IMR-90 (cell line): ENCODE results near the gene OPCML. TPM values are rescaled to one million over a fixed set of nuclear protein-coding genes. Genes with fewer than 3 reads are reported as not detected.
A peak's percentile ranks its signal among the peaks of the same experiment; 100 is the strongest.

ENCODE experiments used
- ATAC-seq: fragments of 200-7000 bp; cut with Tn5 transposase; 2 replicates; pipeline ENCODE4 v1.9.1; 2020; ENCODE audit warnings: low read depth, mild to moderate bottlenecking, moderate library complexity
- BruUV-seq: library from RNA; stranded (reverse); fragments of 400-500 nt; replicated peaks from 2 replicates; lab custom pipeline; 2021; lab: Mats Ljungman, UMichigan
- CTCF ChIA-PET: fragments of 300-600 bp; formaldehyde crosslinking; extraction: SDS; loops from one replicate; lab custom pipeline; 2021; ENCODE audit warnings: antibody characterized with exemption; lab: Yijun Ruan, JAX
- POLR2A ChIA-PET: fragments of 300-600 bp; sonication (Branson Sonifier 250); formaldehyde crosslinking; loops from one replicate; lab custom pipeline; 2022; ENCODE audit warnings: antibody characterized with exemption; ENCODE audit not compliant: unreplicated experiment; lab: Charles Lee
- DNase-seq: peaks from one replicate; pipeline ENCODE4 v3.0.0; 2013
- H2AFZ ChIP-seq: replicated peaks from 2 replicates; pipeline ENCODE3; 2013; ENCODE audit warnings: low read length, mild to moderate bottlenecking; ENCODE audit not compliant: poor library complexity
- H2AK5ac ChIP-seq: 2 replicates; pipeline ENCODE4 v1.6.1; 2013; ENCODE audit warnings: low read depth, low read length, inconsistent platforms
- H2AK9ac ChIP-seq: replicated peaks from 2 replicates; pipeline ENCODE3; 2013; ENCODE audit warnings: mild to moderate bottlenecking, low read depth, low read length, moderate library complexity; ENCODE audit not compliant: poor library complexity
- H2BK120ac ChIP-seq: 2 replicates; pipeline ENCODE4 v1.6.1; 2013; ENCODE audit warnings: low read depth, low read length, inconsistent platforms
- H2BK15ac ChIP-seq: 3 replicates; pipeline ENCODE4 v1.6.1; 2013; ENCODE audit warnings: low read depth, low read length, inconsistent platforms
- H2BK20ac ChIP-seq: 2 replicates; pipeline ENCODE4 v1.6.1; 2013; ENCODE audit warnings: low read depth, mild to moderate bottlenecking, inconsistent platforms, low read length, moderate library complexity
- H2BK5ac ChIP-seq: 2 replicates; pipeline ENCODE4 v1.6.1; 2013; ENCODE audit warnings: mild to moderate bottlenecking, low read depth, low read length, inconsistent platforms; ENCODE audit not compliant: poor library complexity, severe bottlenecking
- H3K14ac ChIP-seq: replicated peaks from 2 replicates; pipeline ENCODE4 v1.6.1; 2013; ENCODE audit warnings: low read depth, low read length, inconsistent platforms
- H3K18ac ChIP-seq: 2 replicates; pipeline ENCODE4 v1.6.1; 2013; ENCODE audit warnings: low read depth, low read length, control low read depth
- H3K23ac ChIP-seq: 2 replicates; pipeline ENCODE4 v1.6.1; 2013; ENCODE audit warnings: low read depth, low read length, inconsistent platforms
- H3K27ac ChIP-seq: 2 replicates; pipeline ENCODE4 v1.5.1; 2013; ENCODE audit warnings: mild to moderate bottlenecking, control low read depth, low read length; ENCODE audit not compliant: insufficient read depth
- H3K27me3 ChIP-seq: 2 replicates; pipeline ENCODE4 v1.6.1; 2013; ENCODE audit warnings: low read length; ENCODE audit not compliant: control insufficient read depth, insufficient read depth
- H3K36me3 ChIP-seq: 2 replicates; pipeline ENCODE4 v1.6.1; 2013; ENCODE audit warnings: low read length, mixed read lengths; ENCODE audit not compliant: control insufficient read depth, insufficient read depth
- H3K4ac ChIP-seq: 2 replicates; pipeline ENCODE4 v1.6.1; 2013; ENCODE audit warnings: low read depth, low read length, inconsistent platforms
- H3K4me1 ChIP-seq: 2 replicates; pipeline ENCODE4 v1.6.1; 2013; ENCODE audit warnings: low read length, mixed read lengths; ENCODE audit not compliant: control insufficient read depth, insufficient read depth
- H3K4me2 ChIP-seq: 2 replicates; pipeline ENCODE4 v1.6.1; 2013; ENCODE audit warnings: low read depth, mild to moderate bottlenecking, control low read depth, low read length, moderate library complexity
- H3K4me3 ChIP-seq: 2 replicates; pipeline ENCODE4 v1.5.1; 2013; ENCODE audit warnings: low read depth, mild to moderate bottlenecking, control low read depth, low read length, moderate library complexity; ENCODE audit not compliant: insufficient read depth
- H3K56ac ChIP-seq: 2 replicates; pipeline ENCODE4 v1.6.1; 2013; ENCODE audit warnings: low read length, inconsistent platforms; ENCODE audit not compliant: insufficient read depth; ENCODE audit errors: extremely low read depth
- H3K79me1 ChIP-seq, 2 experiments: 2 replicates each; pipeline ENCODE4 v1.6.1; 2013; ENCODE audit warnings: low read length in 2 of 2, inconsistent platforms in 1 of 2, low read depth in 1 of 2
- H3K9ac ChIP-seq: 2 replicates; pipeline ENCODE4 v1.6.1; 2013; ENCODE audit warnings: low read depth, low read length, control low read depth
- H3K9me1 ChIP-seq: 2 replicates; pipeline ENCODE4 v1.6.1; 2013; ENCODE audit warnings: low read length, inconsistent platforms; ENCODE audit not compliant: insufficient read depth
- H3K9me3 ChIP-seq: 2 replicates; pipeline ENCODE4 v1.6.1; 2013; ENCODE audit warnings: low read length; ENCODE audit not compliant: control insufficient read depth, insufficient read depth
- H4K20me1 ChIP-seq: 2 replicates; pipeline ENCODE4 v1.6.1; 2013; ENCODE audit warnings: low read length, inconsistent platforms; ENCODE audit not compliant: insufficient read depth
- H4K5ac ChIP-seq: 2 replicates; pipeline ENCODE4 v1.6.1; 2013; ENCODE audit warnings: mild to moderate bottlenecking, low read depth, low read length, control low read depth
- H4K8ac ChIP-seq, 2 experiments: 2 replicates each; pipeline ENCODE4 v1.6.1; 2013; ENCODE audit warnings: low read depth in 2 of 2, low read length in 2 of 2, control low read depth in 1 of 2, inconsistent platforms in 1 of 2
- H4K91ac ChIP-seq: 2 replicates; pipeline ENCODE4 v1.6.1; 2013; ENCODE audit warnings: low read depth, low read length, inconsistent platforms; ENCODE audit not compliant: insufficient read depth
- CHD1 ChIP-seq: IDR thresholded peaks from 2 replicates; pipeline ENCODE4 v1.6.1; 2012; ENCODE audit warnings: low read depth, low read length, improper control_type of control experiment
- RCOR1 ChIP-seq: IDR thresholded peaks from 2 replicates; pipeline ENCODE4 v1.6.1; 2012; ENCODE audit warnings: mild to moderate bottlenecking, low read length, improper control_type of control experiment; ENCODE audit not compliant: insufficient replicate concordance
- RFX5 ChIP-seq: IDR thresholded peaks from 2 replicates; pipeline ENCODE4 v1.8.0; 2012; ENCODE audit warnings: low read depth, mild to moderate bottlenecking, low read length, moderate library complexity
- WGBS, 2 experiments: methylation state at CpG; one replicate each; pipeline versions ENCODE4 v1.1.5 to v1.1.7; 2013; ENCODE audit warnings: missing lambda C conversion rate in 2 of 2; ENCODE audit not compliant: insufficient read length in 1 of 2; ENCODE audit errors: extremely low coverage in 2 of 2; 5-methylcytosine and 5-hydroxymethylcytosine counted together
- dilution Hi-C: fragments of 300-500 bp; cut with HindIII; formaldehyde crosslinking; loops from one replicate; pipeline ENCODE4 v1.14.3; 2018; ENCODE audit warnings: low sequenced_read_pairs; ENCODE audit not compliant: unreplicated experiment
- in situ Hi-C: fragments of 300-500 bp; cut with MboI; formaldehyde crosslinking; loops from 3 replicates; pipeline ENCODE4 v1.14.3; 2019; ENCODE audit warnings: low sequenced_read_pairs, inconsistent platforms, mixed read lengths
- intact Hi-C: fragments of 100-400 bp; cut with micrococcal nuclease; formaldehyde crosslinking; loops from 2 replicates; pipeline ENCODE4 v1.10.0; 2022
- polyA plus RNA-seq, 3 experiments: library from polyadenylated mRNA; depleted of rRNA; stranded (reverse); fragments of >200 nt; gene quantifications; 2 replicates each; pipeline ENCODE4 v1.2.3, GENCODE V29; 2012; ENCODE audit warnings: low replicate concordance in 1 of 3
- total RNA-seq: library from RNA; depleted of rRNA; stranded (reverse); fragments of >200 nt; gene quantifications from 2 replicates; pipeline ENCODE4 v1.2.3, GENCODE V29; 2012
- TF ChIP-seq, protein P1 (sequence below): conservative IDR thresholded peaks from 2 replicates; pipeline ENCODE4 v1.5.1; 2012; ENCODE audit warnings: mild to moderate bottlenecking, low read depth, low read length, improper control_type of control experiment

The OPCML gene
- total and polyA plus RNA-seq, 2 of the 4 experiments (the other 2 are of a cell fraction) = under 0.01 to 2.6 TPM

DNA sequence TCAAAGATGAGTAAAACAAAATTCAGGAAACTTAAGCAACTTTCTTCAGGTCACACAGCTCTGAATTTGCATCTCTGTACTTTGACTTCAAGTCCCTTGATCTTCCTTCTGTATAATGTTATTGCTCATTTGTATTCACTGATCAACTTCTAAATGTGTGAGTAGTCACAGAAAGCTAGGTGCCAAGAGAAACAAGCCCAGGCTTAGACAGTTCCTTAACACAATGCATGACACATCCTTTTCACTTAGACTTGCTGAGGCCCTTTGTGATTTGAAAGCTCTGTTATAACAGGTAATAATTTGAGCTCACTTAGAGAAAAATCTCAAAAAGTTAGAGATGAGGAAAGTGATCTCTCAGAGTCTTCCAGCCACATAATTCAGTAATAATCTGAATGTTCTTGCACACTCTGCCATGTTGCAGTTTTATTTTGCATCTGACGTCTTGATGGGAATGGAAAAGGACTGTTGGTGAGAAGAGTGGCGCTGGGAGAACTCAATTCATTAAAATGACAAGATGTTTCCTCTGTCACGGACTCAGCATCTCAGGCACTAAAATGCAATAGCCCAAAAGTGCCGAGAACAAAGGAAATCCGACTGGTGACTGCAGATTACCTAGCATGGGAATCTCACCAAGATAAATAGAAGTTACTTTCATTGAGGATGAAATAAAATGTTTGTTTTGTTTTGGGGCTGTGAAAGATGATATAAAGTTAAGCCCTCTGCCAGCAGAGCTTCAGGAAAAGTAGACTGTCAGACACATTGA lies 665.3 kb downstream of the OPCML start:
- H3K79me1 ChIP-seq = no peaks in the 10 kb centered on the region
- H3K14ac ChIP-seq = no peak overlapping the region
- CTCF ChIA-PET = interaction anchor here (1.1 kb wide), 2 partner anchors 10 to 16 kb away, joined by 3 to 5 read pairs; no protein-coding TSS in a partner anchor
- H2BK15ac ChIP-seq = no peak overlapping the region
- no peak overlapping the region for H4K91ac ChIP-seq
- BruUV-seq = no TSS peak
- no peak overlapping the region for H3K56ac ChIP-seq
- no peak overlapping the region for H4K5ac ChIP-seq
- no peak overlapping the region for H2AFZ ChIP-seq
- H3K9ac ChIP-seq = no peak overlapping the region
- DNase-seq = peak; percentile 37
- no peaks in the 10 kb centered on the region for H3K36me3 ChIP-seq
- H2AK9ac ChIP-seq = no peak overlapping the region
- H2BK120ac ChIP-seq = no peak overlapping the region
- in situ Hi-C loops (no loop called here), intact Hi-C loops (loop anchor here (5.0 kb wide), 1 partner anchor 75 kb away; no protein-coding TSS in a partner anchor), dilution Hi-C loops (no loop called here)
- ATAC-seq = no peak
- no peaks in the 10 kb centered on the region; the same call in 1 of the 2 replicates for H3K27me3 ChIP-seq
- H4K8ac ChIP-seq = no peak overlapping the region
- no peak overlapping the region for H2AK5ac ChIP-seq
- no peak overlapping the region for H3K4me2 ChIP-seq
- H3K4ac ChIP-seq = no peak overlapping the region
- no peak overlapping the region for H3K27ac ChIP-seq
- no peak overlapping the region for H3K18ac ChIP-seq
- H2BK20ac ChIP-seq = no peak overlapping the region
- no peak overlapping the region for H2BK5ac ChIP-seq
- WGBS, 2 experiments = 63% methylated on average over 2 of the region's 5 CpGs; no CpG with 5 or more reads in 1 of the 2 experiments
- no peak for TF ChIP-seq RFX5
- no peak for TF ChIP-seq CHD1
- TF ChIP-seq, protein P1, sequence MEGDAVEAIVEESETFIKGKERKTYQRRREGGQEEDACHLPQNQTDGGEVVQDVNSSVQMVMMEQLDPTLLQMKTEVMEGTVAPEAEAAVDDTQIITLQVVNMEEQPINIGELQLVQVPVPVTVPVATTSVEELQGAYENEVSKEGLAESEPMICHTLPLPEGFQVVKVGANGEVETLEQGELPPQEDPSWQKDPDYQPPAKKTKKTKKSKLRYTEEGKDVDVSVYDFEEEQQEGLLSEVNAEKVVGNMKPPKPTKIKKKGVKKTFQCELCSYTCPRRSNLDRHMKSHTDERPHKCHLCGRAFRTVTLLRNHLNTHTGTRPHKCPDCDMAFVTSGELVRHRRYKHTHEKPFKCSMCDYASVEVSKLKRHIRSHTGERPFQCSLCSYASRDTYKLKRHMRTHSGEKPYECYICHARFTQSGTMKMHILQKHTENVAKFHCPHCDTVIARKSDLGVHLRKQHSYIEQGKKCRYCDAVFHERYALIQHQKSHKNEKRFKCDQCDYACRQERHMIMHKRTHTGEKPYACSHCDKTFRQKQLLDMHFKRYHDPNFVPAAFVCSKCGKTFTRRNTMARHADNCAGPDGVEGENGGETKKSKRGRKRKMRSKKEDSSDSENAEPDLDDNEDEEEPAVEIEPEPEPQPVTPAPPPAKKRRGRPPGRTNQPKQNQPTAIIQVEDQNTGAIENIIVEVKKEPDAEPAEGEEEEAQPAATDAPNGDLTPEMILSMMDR = no peak
- no peak for TF ChIP-seq RCOR1
- POLR2A ChIA-PET = no interaction called here
- H4K20me1 ChIP-seq = no peaks in the 10 kb centered on the region
- H3K23ac ChIP-seq = no peak overlapping the region
- no peaks in the 10 kb centered on the region for H3K9me3 ChIP-seq
- H3K4me1 ChIP-seq = no peaks in the 10 kb centered on the region
- no peaks in the 10 kb centered on the region for H3K9me1 ChIP-seq
- H3K4me3 ChIP-seq = no peak overlapping the region
